H1 (cell line): ENCODE data around the gene ING4. TPM values are rescaled to one million over a fixed set of nuclear protein-coding genes. Genes with fewer than 3 reads are reported as not detected.

ENCODE experiments used
- CEBPB ChIP-seq: IDR thresholded peaks from 2 replicates; pipeline ENCODE4 v1.6.1; 2012; ENCODE audit warnings: low read depth, low read length
- GABPA ChIP-seq: IDR thresholded peaks from 2 replicates; pipeline ENCODE4 v1.6.1; 2011; ENCODE audit warnings: mild to moderate bottlenecking, low read length, moderate library complexity, borderline replicate concordance; ENCODE audit not compliant: insufficient read depth
- RNF2 ChIP-seq: fragments of 200-900, 300-1000 bp; sonication (generic); IDR thresholded peaks from 2 replicates; pipeline ENCODE4 v1.7.1; 2016; ENCODE audit warnings: borderline replicate concordance, low read depth, mild to moderate bottlenecking, antibody characterized with exemption, low read length; ENCODE audit not compliant: poor library complexity, severe bottlenecking; ENCODE audit errors: missing control alignments
- SP2 ChIP-seq: IDR thresholded peaks from 2 replicates; pipeline ENCODE4 v1.6.1; 2012; ENCODE audit warnings: mild to moderate bottlenecking, low read length, inconsistent platforms
- polyA plus RNA-seq, 7 experiments: library from polyadenylated mRNA; depleted of rRNA in 3 of 7; stranded (reverse) in 5 of 7; unstranded in 2 of 7; fragments of >200 nt in 5 of 7; fragments of 200-250 nt in 2 of 7; gene quantifications; 1 replicate in 5 of 7; 2 replicates in 1 of 7; 4 replicates in 1 of 7; pipeline versions ENCODE4 v1.2.1 to v1.2.3, GENCODE V29; 2011 to 2013; ENCODE audit warnings: missing spikeins in 2 of 7, mixed read lengths in 2 of 7
- total RNA-seq: library from RNA; stranded (reverse); fragmentation: NEBNext Ultra II Directional; extraction: Animal tissue kit (Norgen Biotek cat#: 25700); gene quantifications from 2 replicates; pipeline ENCODE4 v1.2.1, GENCODE V29; 2021

ING4 gene
- total and polyA plus RNA-seq, 2 of the 8 experiments (the other 6 are each of a cell fraction or from before 2014, with no cell fraction given): 22.9 to 28.6 TPM

- no peak for TF ChIP-seq GABPA
- TF ChIP-seq RNF2: no peak
- no peak for TF ChIP-seq CEBPB
- no peak for TF ChIP-seq SP2
Observed at GRCh38 chr12:6639151-6639801, 23.6 kb downstream of the ING4 start (continued).
